Measurements from ENCODE around the gene EYA4.

EYA4 gene

GRCh38 chr6:133275213-133275612 lies 34.1 kb downstream of the EYA4 start:
- H3K27ac ChIP-seq (ENCODE audit: extremely low read depth, low read depth, low read length) = no peak overlapping the region
- peaks cover 19% of the 10 kb centered on the region; the same call in 1 of the 2 replicates for H3K4me1 ChIP-seq (ENCODE audit: control insufficient read depth, insufficient read depth, low read length)
- ChIA-PET POLR2A (no interaction called here), CTCF (interaction anchor here (0.6 kb wide), 1 partner anchor 237 kb away, joined by 4 read pairs; no protein-coding TSS in a partner anchor)
- H3K4me3 ChIP-seq (ENCODE audit: low read depth, low read length) = no peak overlapping the region
- H3K36me3 ChIP-seq (ENCODE audit: control insufficient read depth in 2 of 2, insufficient read depth in 1 of 2, low read length in 2 of 2) = no peaks in the 10 kb centered on the region; a peak in 1 of 3 replicates
- H3K9me3 ChIP-seq (ENCODE audit: control insufficient read depth, insufficient read depth, low read depth, low read length) = no peaks in the 10 kb centered on the region
- no peak for TF ChIP-seq ZNF350 (tag by site-specific recombination; IDR thresholded peaks at IDR 0.05)
- TF ChIP-seq RBAK (tag by site-specific recombination; IDR thresholded peaks at IDR 0.05) = no peak
- no peak for TF ChIP-seq ZNF76 (tag by site-specific recombination; IDR thresholded peaks at IDR 0.05; ENCODE audit: borderline replicate concordance, low read depth)
- peak; percentile 71 for TF ChIP-seq ZFHX2 (tag by site-specific recombination; conservative IDR thresholded peaks at IDR 0.05)
- TF ChIP-seq ZNF791 (tag by site-specific recombination; IDR thresholded peaks at IDR 0.05) = no peak
- TF ChIP-seq INSM2 (tag by site-specific recombination; IDR thresholded peaks at IDR 0.05) = no peak
- TF ChIP-seq BCL11A (tag by site-specific recombination; IDR thresholded peaks at IDR 0.05; ENCODE audit: low read depth) = no peak

- Histone ChIP-seq H3K4me1 (ENCODE audit: control insufficient read depth, insufficient read depth, low read length) (peaks cover 19% of the 10 kb centered on the region; the same call in 1 of the 2 replicates), H3K4me3 (ENCODE audit: low read depth, low read length) (no peak overlapping the region), H3K27ac (ENCODE audit: extremely low read depth, low read depth, low read length) (no peak overlapping the region), H3K9me3 (ENCODE audit: control insufficient read depth, insufficient read depth, low read depth, low read length) (no peaks in the 10 kb centered on the region), H3K36me3 (ENCODE audit: control insufficient read depth in 2 of 2, insufficient read depth in 1 of 2, low read length in 2 of 2) (no peaks in the 10 kb centered on the region; a peak in 1 of 3 replicates)
- TF ChIP-seq OSR2 (tag by site-specific recombination; IDR thresholded peaks at IDR 0.05) (peak; percentile 31; the same call in 1 of the 2 replicates), PRDM1 (tag by site-specific recombination; IDR thresholded peaks at IDR 0.05) (peak; percentile 58), PRDM6 (tag by site-specific recombination; IDR thresholded peaks at IDR 0.05) (peak; percentile 89), ZNF18 (tag by site-specific recombination; IDR thresholded peaks at IDR 0.05) (no peak), ZNF548 (tag by site-specific recombination; IDR thresholded peaks at IDR 0.05) (no peak), ZFHX2 (tag by site-specific recombination; conservative IDR thresholded peaks at IDR 0.05) (no peak), ZBTB6 (tag by site-specific recombination; IDR thresholded peaks at IDR 0.05) (no peak), ZNF398 (tag by site-specific recombination; IDR thresholded peaks at IDR 0.05) (no peak)
- ChIA-PET POLR2A (no interaction called here), CTCF (interaction anchor here (0.6 to 2.5 kb wide), 7 partner anchors 9 to 227 kb away, joined by 3 to 9 read pairs (median 3); no protein-coding TSS in a partner anchor)
Observed at GRCh38 chr6:133277228-133277899, 36.2 kb downstream of the EYA4 start.
